Retinal pigment epithelial cell (primary cell): ENCODE data around the gene TRPM3.

Source experiments
- DNase-seq: peaks from one replicate; pipeline ENCODE4 v3.0.0-alpha.2; 2010; ENCODE audit warnings: low read depth
- H3K4me3 ChIP-seq: 2 replicates; pipeline ENCODE4 v1.5.1; 2011; ENCODE audit warnings: mild to moderate bottlenecking, low read length, control low read depth, moderate library complexity
- CTCF ChIP-seq: conservative IDR thresholded peaks from 2 replicates; pipeline ENCODE4 v1.5.1; 2011; ENCODE audit warnings: low read depth, low read length, control low read depth, inconsistent platforms

Gene TRPM3

GRCh38 chr9:70530716-70531115 is 590.7 kb downstream of the TRPM3 start:
- H3K4me3 ChIP-seq = no peak overlapping the region
- DNase-seq = no peak
- no peak for TF ChIP-seq CTCF

DNA sequence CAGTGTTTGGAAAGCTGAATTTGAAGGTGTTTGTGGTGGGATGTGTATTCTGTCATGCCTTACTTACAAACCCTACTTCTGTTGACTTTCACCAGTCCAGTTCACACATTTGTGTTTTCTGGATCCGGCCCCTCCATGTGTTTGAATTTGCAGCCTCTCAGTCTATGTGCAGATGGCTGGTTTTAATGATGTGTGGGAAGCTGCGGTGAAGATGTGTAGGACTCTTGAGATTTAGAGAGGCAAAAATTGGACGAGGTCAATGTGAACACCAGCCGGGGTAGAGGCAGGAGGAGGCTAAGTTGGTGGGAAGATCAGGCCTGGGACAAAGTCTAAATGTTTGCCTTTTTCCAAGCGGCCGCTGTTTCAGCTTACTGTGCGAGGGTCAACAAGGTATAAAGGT is 591.6 kb downstream of the TRPM3 start:
- no peak for DNase-seq
- no peak overlapping the region for H3K4me3 ChIP-seq
- no peak for TF ChIP-seq CTCF

- no peak for TF ChIP-seq CTCF
- H3K4me3 ChIP-seq = no peak overlapping the region
- no peak for DNase-seq
Measured at GRCh38 chr9:70529377-70529776, 592.0 kb downstream of the TRPM3 start.

DNA sequence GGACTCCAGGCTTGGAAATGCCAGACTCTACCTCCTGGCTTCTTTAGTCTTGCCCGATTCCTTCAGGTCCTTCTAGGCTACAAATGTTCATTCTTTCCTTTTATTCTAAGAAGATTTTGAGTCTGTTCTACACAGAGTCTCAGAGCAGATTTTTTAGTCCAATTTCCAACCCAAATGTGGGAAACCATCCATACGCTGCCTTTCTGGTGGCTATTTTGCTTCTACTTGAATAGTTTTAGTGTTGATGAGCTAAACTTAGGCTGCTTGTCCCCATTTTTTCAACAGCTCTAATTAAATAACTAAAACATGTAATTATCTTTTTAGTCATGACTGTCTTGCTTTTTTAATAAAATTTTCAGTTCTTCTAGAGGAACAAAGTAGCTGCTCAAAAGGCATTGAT is 594.5 kb downstream of the TRPM3 start:
- no peak for TF ChIP-seq CTCF
- no peak for DNase-seq
- no peak overlapping the region for H3K4me3 ChIP-seq

GRCh38 chr9:70525519-70525918 is 595.9 kb downstream of the TRPM3 start:
- TF ChIP-seq CTCF = no peak
- H3K4me3 ChIP-seq = no peak overlapping the region
- no peak for DNase-seq

GRCh38 chr9:70519912-70520724 is 601.3 kb downstream of the TRPM3 start:
- no peak overlapping the region for H3K4me3 ChIP-seq
- no peak for DNase-seq
- TF ChIP-seq CTCF = no peak

- TF ChIP-seq CTCF = no peak
- DNase-seq = no peak
- H3K4me3 ChIP-seq = no peak overlapping the region
Measured at GRCh38 chr9:70517926-70518610, 603.4 kb downstream of the TRPM3 start.
